WTC11 (cell line): ENCODE data around the gene PPM1N.

ENCODE experiments used
- ELF4 ChIP-seq: sonication (generic); formaldehyde crosslinking; IDR thresholded peaks from 2 replicates; pipeline ENCODE4 v1.8.1; 2022; ENCODE audit warnings: low read depth, mild to moderate bottlenecking, moderate library complexity, missing genetic modification reagents
- RELA ChIP-seq: sonication (generic); formaldehyde crosslinking; IDR thresholded peaks from 2 replicates; pipeline ENCODE4 v1.8.1; 2022; ENCODE audit warnings: missing genetic modification reagents, mild to moderate bottlenecking, borderline replicate concordance
- TCF7 ChIP-seq: sonication (generic); formaldehyde crosslinking; IDR thresholded peaks from 2 replicates; pipeline ENCODE4 v1.8.0; 2022; ENCODE audit warnings: mild to moderate bottlenecking, low read depth, missing genetic modification reagents, moderate library complexity
- ZNF121 ChIP-seq: sonication (generic); formaldehyde crosslinking; IDR thresholded peaks from 2 replicates; pipeline ENCODE4 v1.8.0; 2023; ENCODE audit warnings: missing genetic modification reagents
- ZNF263 ChIP-seq: sonication (generic); formaldehyde crosslinking; IDR thresholded peaks from 2 replicates; pipeline ENCODE4 v1.8.1; 2022; ENCODE audit warnings: low read depth, mild to moderate bottlenecking, moderate library complexity, missing genetic modification reagents
- ZNF671 ChIP-seq: fragments of 250-450 bp; sonication (Bioruptor Pico); IDR thresholded peaks from 2 replicates; pipeline ENCODE4 v1.8.0; 2021; ENCODE audit warnings: mild to moderate bottlenecking
- TF ChIP-seq, protein P1 (sequence below): sonication (generic); formaldehyde crosslinking; IDR thresholded peaks from 2 replicates; pipeline ENCODE4 v1.8.1; 2022; ENCODE audit warnings: mild to moderate bottlenecking, missing genetic modification reagents, moderate library complexity, borderline replicate concordance
- TF ChIP-seq, protein P2 (sequence below): fragments of 200-600 bp; IDR thresholded peaks from 2 replicates; pipeline ENCODE4 v1.8.0; 2022; ENCODE audit warnings: antibody characterized with exemption
- TF ChIP-seq, protein P3 (sequence below): sonication (generic); formaldehyde crosslinking; IDR thresholded peaks from 2 replicates; pipeline ENCODE4 v1.8.0; 2023; ENCODE audit warnings: missing genetic modification reagents

- TF ChIP-seq, protein P1, sequence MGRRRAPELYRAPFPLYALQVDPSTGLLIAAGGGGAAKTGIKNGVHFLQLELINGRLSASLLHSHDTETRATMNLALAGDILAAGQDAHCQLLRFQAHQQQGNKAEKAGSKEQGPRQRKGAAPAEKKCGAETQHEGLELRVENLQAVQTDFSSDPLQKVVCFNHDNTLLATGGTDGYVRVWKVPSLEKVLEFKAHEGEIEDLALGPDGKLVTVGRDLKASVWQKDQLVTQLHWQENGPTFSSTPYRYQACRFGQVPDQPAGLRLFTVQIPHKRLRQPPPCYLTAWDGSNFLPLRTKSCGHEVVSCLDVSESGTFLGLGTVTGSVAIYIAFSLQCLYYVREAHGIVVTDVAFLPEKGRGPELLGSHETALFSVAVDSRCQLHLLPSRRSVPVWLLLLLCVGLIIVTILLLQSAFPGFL (CRISPR knock-in tag) = no peak
- no peak for TF ChIP-seq ZNF671 (CRISPR knock-in tag)
- TF ChIP-seq, protein P2, sequence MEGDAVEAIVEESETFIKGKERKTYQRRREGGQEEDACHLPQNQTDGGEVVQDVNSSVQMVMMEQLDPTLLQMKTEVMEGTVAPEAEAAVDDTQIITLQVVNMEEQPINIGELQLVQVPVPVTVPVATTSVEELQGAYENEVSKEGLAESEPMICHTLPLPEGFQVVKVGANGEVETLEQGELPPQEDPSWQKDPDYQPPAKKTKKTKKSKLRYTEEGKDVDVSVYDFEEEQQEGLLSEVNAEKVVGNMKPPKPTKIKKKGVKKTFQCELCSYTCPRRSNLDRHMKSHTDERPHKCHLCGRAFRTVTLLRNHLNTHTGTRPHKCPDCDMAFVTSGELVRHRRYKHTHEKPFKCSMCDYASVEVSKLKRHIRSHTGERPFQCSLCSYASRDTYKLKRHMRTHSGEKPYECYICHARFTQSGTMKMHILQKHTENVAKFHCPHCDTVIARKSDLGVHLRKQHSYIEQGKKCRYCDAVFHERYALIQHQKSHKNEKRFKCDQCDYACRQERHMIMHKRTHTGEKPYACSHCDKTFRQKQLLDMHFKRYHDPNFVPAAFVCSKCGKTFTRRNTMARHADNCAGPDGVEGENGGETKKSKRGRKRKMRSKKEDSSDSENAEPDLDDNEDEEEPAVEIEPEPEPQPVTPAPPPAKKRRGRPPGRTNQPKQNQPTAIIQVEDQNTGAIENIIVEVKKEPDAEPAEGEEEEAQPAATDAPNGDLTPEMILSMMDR = no peak
- TF ChIP-seq ELF4 (CRISPR knock-in tag) = no peak
- no peak for TF ChIP-seq TCF7 (CRISPR knock-in tag)
- TF ChIP-seq ZNF263 = no peak
- TF ChIP-seq RELA (CRISPR knock-in tag) = no peak
- TF ChIP-seq, protein P3, sequence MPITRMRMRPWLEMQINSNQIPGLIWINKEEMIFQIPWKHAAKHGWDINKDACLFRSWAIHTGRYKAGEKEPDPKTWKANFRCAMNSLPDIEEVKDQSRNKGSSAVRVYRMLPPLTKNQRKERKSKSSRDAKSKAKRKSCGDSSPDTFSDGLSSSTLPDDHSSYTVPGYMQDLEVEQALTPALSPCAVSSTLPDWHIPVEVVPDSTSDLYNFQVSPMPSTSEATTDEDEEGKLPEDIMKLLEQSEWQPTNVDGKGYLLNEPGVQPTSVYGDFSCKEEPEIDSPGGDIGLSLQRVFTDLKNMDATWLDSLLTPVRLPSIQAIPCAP (CRISPR knock-in tag) = no peak
- peak; percentile 75; the same call in 1 of the 2 replicates for TF ChIP-seq ZNF121 (CRISPR knock-in tag)
Measured at GRCh38 chr19:45456500-45456815, 41.8 kb upstream of the PPM1N start.
